A549 (cell line): ENCODE data around the gene KPNA3. TPM values are rescaled to one million over a fixed set of nuclear protein-coding genes. Genes with fewer than 3 reads are reported as not detected.

Experiments
- ATAC-seq, 2 experiments: fragments of 200-7000 bp in 1 of 2; fragments of >200 bp in 1 of 2; cut with Nextera tagmentation in 1 of 2; cut with Tn5 transposase in 1 of 2; 3 replicates each; pipeline versions ENCODE4 v1.8.0 to v1.9.1; 2018 to 2020; ENCODE audit warnings: mild to moderate bottlenecking in 1 of 2, moderate library complexity in 1 of 2
- CTCF ChIA-PET: fragments of 300-600 bp; sonication (Branson Sonifier 250); formaldehyde crosslinking; extraction: SDS; loops from one replicate; lab custom pipeline; 2021; ENCODE audit warnings: antibody characterized with exemption, inconsistent platforms; lab: Yijun Ruan, JAX
- POLR2A ChIA-PET: fragments of 350-600 bp; formaldehyde crosslinking; extraction: SDS; loops from one replicate; lab custom pipeline; 2021; ENCODE audit warnings: antibody characterized with exemption, inconsistent platforms; lab: Yijun Ruan, JAX
- DNase-seq, 2 experiments: peaks; one replicate each; pipeline versions ENCODE4 v3.0.0 to v3.0.0-alpha.2; 2011 to 2016; ENCODE audit warnings: low read depth in 1 of 2, low spot score in 1 of 2
- FAIRE-seq: peaks from 2 replicates; lab custom pipeline; 2011; peaks lifted over from hg19 to GRCh38; lab: Jason Lieb, UNC
- H3K27ac ChIP-seq, 2 experiments: fragments of >200 bp; sonication (Bioruptor Twin); formaldehyde crosslinking; 3 replicates each; pipeline ENCODE4 v1.5.1; 2016 to 2017
- H3K4me1 ChIP-seq: fragments of >200 bp; sonication (Bioruptor Twin); formaldehyde crosslinking; 3 replicates; pipeline ENCODE4 v1.6.1; 2016
- H3K4me2 ChIP-seq: fragments of >200 bp; sonication (Bioruptor Twin); formaldehyde crosslinking; 3 replicates; pipeline ENCODE4 v1.6.1; 2016
- H3K4me3 ChIP-seq: fragments of >200 bp; sonication (Bioruptor Twin); formaldehyde crosslinking; 3 replicates; pipeline ENCODE4 v1.5.1; 2016
- H3K9me3 ChIP-seq: fragments of >200 bp; sonication (Bioruptor Twin); formaldehyde crosslinking; 3 replicates; pipeline ENCODE4 v1.6.1; 2016
- BHLHE40 ChIP-seq: IDR thresholded peaks from 2 replicates; pipeline ENCODE4 v1.6.1; 2012; ENCODE audit warnings: low read depth, low read length, inconsistent platforms
- CHD2 ChIP-seq: fragments of 150-350 bp; IDR thresholded peaks from 2 replicates; pipeline ENCODE4 v1.6.1; 2014; ENCODE audit warnings: low read length; ENCODE audit not compliant: partially characterized antibody
- CHD4 ChIP-seq: fragments of 200-600 bp; sonication (generic); IDR thresholded peaks from 2 replicates; pipeline ENCODE4 v1.6.1; 2016; ENCODE audit warnings: antibody characterized with exemption, mild to moderate bottlenecking, borderline replicate concordance
- CTCF ChIP-seq: fragments of >200 bp; sonication (Bioruptor Twin); formaldehyde crosslinking; IDR thresholded peaks from 3 replicates; pipeline ENCODE4 v1.5.1; 2016
- E2F6 ChIP-seq: IDR thresholded peaks from 2 replicates; pipeline ENCODE4 v1.6.1; 2012; ENCODE audit warnings: low read depth, borderline replicate concordance
- EHMT2 ChIP-seq: fragments of 200-600 bp; sonication (generic); IDR thresholded peaks from 2 replicates; pipeline ENCODE4 v1.6.1; 2016; ENCODE audit warnings: antibody characterized with exemption, low read depth, mild to moderate bottlenecking, moderate library complexity
- ELK1 ChIP-seq: fragments of 150-350 bp; IDR thresholded peaks from 2 replicates; pipeline ENCODE4 v1.6.1; 2014; ENCODE audit warnings: low read depth, mild to moderate bottlenecking, low read length
- FOSB ChIP-seq: fragments of 250-450 bp; sonication (Bioruptor Pico); IDR thresholded peaks from 2 replicates; pipeline ENCODE4 v1.5.0; 2020; ENCODE audit warnings: mild to moderate bottlenecking, moderate library complexity
- HDAC2 ChIP-seq: fragments of 200-600 bp; sonication (generic); IDR thresholded peaks from 2 replicates; pipeline ENCODE4 v1.6.1; 2016
- HES2 ChIP-seq: fragments of >200 bp; sonication (Bioruptor Twin); formaldehyde crosslinking; IDR thresholded peaks from 2 replicates; pipeline ENCODE4 v1.6.1; 2016
- HOXA7 ChIP-seq: fragments of 250-450 bp; sonication (Bioruptor Pico); IDR thresholded peaks from 2 replicates; pipeline ENCODE4 v1.5.0; 2020; ENCODE audit warnings: mild to moderate bottlenecking, moderate library complexity
- JUNB ChIP-seq: fragments of >200 bp; sonication (Bioruptor Twin); formaldehyde crosslinking; IDR thresholded peaks from 2 replicates; pipeline ENCODE4 v1.6.1; 2016
- KDM1A ChIP-seq: fragments of 200-600 bp; sonication (generic); IDR thresholded peaks from 2 replicates; pipeline ENCODE4 v1.6.1; 2016; ENCODE audit warnings: low read depth, mild to moderate bottlenecking
- NPAS2 ChIP-seq: fragments of 250-450 bp; sonication (Bioruptor Pico); IDR thresholded peaks from 2 replicates; pipeline ENCODE4 v1.8.0; 2022; ENCODE audit warnings: mild to moderate bottlenecking, moderate library complexity, borderline replicate concordance
- NR3C1 ChIP-seq: fragments of >200 bp; sonication (Bioruptor Twin); formaldehyde crosslinking; IDR thresholded peaks from 3 replicates; pipeline ENCODE4 v1.6.1; 2017
- RAD21 ChIP-seq, 2 experiments: fragments of >200 bp in 1 of 2; sonication (Bioruptor Twin) in 1 of 2; formaldehyde crosslinking in 1 of 2; IDR thresholded peaks in 1 of 2; conservative IDR thresholded peaks in 1 of 2; 2 replicates in 1 of 2; 3 replicates in 1 of 2; pipeline ENCODE4 v1.6.1; 2012 to 2018; ENCODE audit warnings: inconsistent platforms in 1 of 2
- RFX5 ChIP-seq: fragments of 450-650 bp; IDR thresholded peaks from 2 replicates; pipeline ENCODE4 v1.7.1; 2014; ENCODE audit warnings: antibody characterized with exemption, mild to moderate bottlenecking, moderate library complexity
- RNF2 ChIP-seq: fragments of 200-600 bp; sonication (generic); IDR thresholded peaks from 2 replicates; pipeline ENCODE4 v1.6.1; 2016; ENCODE audit warnings: low read depth, mild to moderate bottlenecking, antibody characterized with exemption, moderate library complexity, borderline replicate concordance
- SMC3 ChIP-seq: fragments of >200 bp; sonication (Bioruptor Twin); formaldehyde crosslinking; IDR thresholded peaks from 3 replicates; pipeline ENCODE4 v1.6.1; 2018; ENCODE audit warnings: inconsistent platforms
- TFCP2L1 ChIP-seq: fragments of 250-450 bp; sonication (Bioruptor Pico); IDR thresholded peaks from 2 replicates; pipeline ENCODE4 v1.5.0; 2021; ENCODE audit warnings: mild to moderate bottlenecking
- WGBS: methylation state at CpG from one replicate; pipeline ENCODE4 v1.1.6; 2017; ENCODE audit errors: missing lambda C conversion rate; 5-methylcytosine and 5-hydroxymethylcytosine counted together
- polyA plus RNA-seq, 4 experiments: library from polyadenylated mRNA; depleted of rRNA in 3 of 4; stranded (reverse); fragments of >200 nt; fragmentation: RNase III in 1 of 4; extraction: RNeasy Plus Mini Kit Qiagen cat#74134 plus additional on column Dnase treatment in 1 of 4; gene quantifications; 2 replicates in 3 of 4; 3 replicates in 1 of 4; pipeline ENCODE4 v1.2.3, GENCODE V29; 2011 to 2017

KPNA3 gene
- polyA plus RNA-seq, 2 of the 4 experiments (the other 2 are of a cell fraction): 28.5 to 29.3 TPM

- H3K4me3 ChIP-seq: no peak overlapping the region
- CTCF ChIA-PET: no interaction called here
Observed at GRCh38 chr13:49829715-49830114, 37.2 kb upstream of the KPNA3 start.

GRCh38 chr13:49828453-49828852, 36.0 kb upstream of the KPNA3 start:
- no peaks in the 10 kb centered on the region for H3K4me1 ChIP-seq
- H3K4me3 ChIP-seq: no peak overlapping the region
- 68% methylated on average over 2 of the region's 2 CpGs for WGBS
- H3K27ac ChIP-seq: no peak overlapping the region
- ATAC-seq (peak in 1 of 2 experiments; percentile 47; a peak in 1 of 6 replicates), DNase-seq (no peak), FAIRE-seq (no peak)
- H3K9me3 ChIP-seq: no peaks in the 10 kb centered on the region
- POLR2A ChIA-PET: no interaction called here
- CTCF ChIA-PET: no interaction called here
- no peak for TF ChIP-seq HES2
- no peak for TF ChIP-seq NR3C1
- peak in 1 of 2 experiments; percentile 22; a peak in 2 of 5 replicates for TF ChIP-seq RAD21 (conservative IDR thresholded peaks at IDR 0.05 in 1 of 2, IDR thresholded peaks at IDR 0.05 in 1 of 2)
- no peak for TF ChIP-seq HDAC2
- TF ChIP-seq, all 56 proteins: peak for 1
- H3K4me2 ChIP-seq: no peak overlapping the region

More at GRCh38 chr13:49829715-49830114, 37.2 kb upstream of the KPNA3 start:
- DNase-seq (no peak), ATAC-seq (no peak), FAIRE-seq (no peak)
- WGBS: 83% methylated on average over 2 of the region's 2 CpGs
- TF ChIP-seq E2F6 (no peak), JUNB (no peak), HDAC2 (no peak), CHD4 (no peak), CTCF (no peak), KDM1A (no peak), HOXA7 (CRISPR knock-in tag) (no peak), TFCP2L1 (CRISPR knock-in tag) (no peak), ELK1 (no peak), CHD2 (no peak), RFX5 (no peak), FOSB (CRISPR knock-in tag) (no peak), RNF2 (no peak), EHMT2 (no peak), HES2 (no peak), SMC3 (no peak), BHLHE40 (no peak)
- H3K9me3 ChIP-seq: no peaks in the 10 kb centered on the region
- no peaks in the 10 kb centered on the region for H3K4me1 ChIP-seq
- H3K27ac ChIP-seq: no peak overlapping the region
- POLR2A ChIA-PET: no interaction called here
- no peak overlapping the region for H3K4me2 ChIP-seq

- no peaks in the 10 kb centered on the region for H3K9me3 ChIP-seq
- no peak for ATAC-seq
- CTCF ChIA-PET: no interaction called here
Observed at GRCh38 chr13:49827891-49828290, 35.4 kb upstream of the KPNA3 start.

More at GRCh38 chr13:49827891-49828290, 35.4 kb upstream of the KPNA3 start:
- POLR2A ChIA-PET: no interaction called here
- DNase-seq (no peak), FAIRE-seq (no peak)
- Histone ChIP-seq H3K27ac (no peak overlapping the region), H3K4me1 (no peaks in the 10 kb centered on the region), H3K4me3 (no peak overlapping the region), H3K4me2 (no peak overlapping the region)
- TF ChIP-seq NPAS2 (CRISPR knock-in tag): no peak
- 76% methylated on average over 3 of the region's 3 CpGs for WGBS
